GM18505 (cell line): ENCODE data around the gene RPS6KC1.
"Not testable (repeated sequence)": the region's sequence is repeated elsewhere in the genome, so short reads cannot be mapped to it uniquely, and the experiment has no call there.

Experiments
- ATAC-seq: cut with Tn5 transposase; IDR thresholded peaks from one replicate; pipeline ENCODE4 v1.9.1; 2021; ENCODE audit not compliant: unreplicated experiment
- POLR2A ChIP-seq: IDR thresholded peaks from 4 replicates; pipeline ENCODE4 v1.6.1; 2011; ENCODE audit warnings: borderline replicate concordance; ENCODE audit not compliant: insufficient read depth, insufficient read length; ENCODE audit errors: extremely low read depth

Gene RPS6KC1

GRCh38 chr1:213275293-213275692, 224.3 kb downstream of the RPS6KC1 start:
- no peak for ATAC-seq
- TF ChIP-seq POLR2A: no peak

DNA sequence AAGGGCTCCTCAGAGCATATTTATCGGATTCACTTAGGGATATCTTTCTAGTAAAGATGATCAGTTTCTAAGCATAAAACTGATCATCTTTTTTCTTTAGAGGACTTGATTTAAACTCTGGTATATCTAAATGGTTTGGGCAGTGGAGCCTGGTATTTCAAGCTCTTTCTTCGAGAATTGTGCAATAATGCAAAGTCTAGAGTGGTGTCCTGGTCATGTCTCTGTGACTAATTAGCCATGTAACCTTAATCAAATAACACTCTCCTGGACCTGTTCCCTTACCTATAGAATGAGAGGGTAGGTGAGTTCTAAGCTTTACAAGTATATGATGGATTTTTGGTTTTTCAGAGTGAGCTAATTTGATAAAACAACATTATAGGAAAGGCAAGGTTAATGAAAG, 225.2 kb downstream of the RPS6KC1 start:
- TF ChIP-seq POLR2A: no peak
- no peak for ATAC-seq

DNA sequence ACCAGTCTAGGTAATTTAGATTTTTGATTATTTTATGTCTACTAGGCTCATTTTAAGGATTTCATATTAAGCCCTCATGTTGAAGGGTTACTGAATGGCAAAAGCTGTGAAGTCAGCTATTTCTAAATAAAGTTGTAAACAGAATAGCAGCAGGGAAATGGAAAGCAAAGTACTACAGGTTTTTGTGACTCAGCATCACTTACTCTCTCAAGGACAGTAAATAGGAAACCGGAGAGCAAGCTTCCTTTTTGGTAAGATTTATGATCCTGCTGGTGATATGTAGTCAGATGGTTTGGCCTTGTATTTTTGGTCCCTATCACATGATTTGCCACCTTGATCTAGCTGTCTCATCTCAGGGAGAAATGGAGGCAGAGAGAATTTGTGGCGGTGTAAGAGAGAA, 226.0 kb downstream of the RPS6KC1 start:
- no peak for TF ChIP-seq POLR2A
- no peak for ATAC-seq

GRCh38 chr1:213279410-213279809, 228.4 kb downstream of the RPS6KC1 start:
- ATAC-seq: no peak
- TF ChIP-seq POLR2A: no peak

DNA sequence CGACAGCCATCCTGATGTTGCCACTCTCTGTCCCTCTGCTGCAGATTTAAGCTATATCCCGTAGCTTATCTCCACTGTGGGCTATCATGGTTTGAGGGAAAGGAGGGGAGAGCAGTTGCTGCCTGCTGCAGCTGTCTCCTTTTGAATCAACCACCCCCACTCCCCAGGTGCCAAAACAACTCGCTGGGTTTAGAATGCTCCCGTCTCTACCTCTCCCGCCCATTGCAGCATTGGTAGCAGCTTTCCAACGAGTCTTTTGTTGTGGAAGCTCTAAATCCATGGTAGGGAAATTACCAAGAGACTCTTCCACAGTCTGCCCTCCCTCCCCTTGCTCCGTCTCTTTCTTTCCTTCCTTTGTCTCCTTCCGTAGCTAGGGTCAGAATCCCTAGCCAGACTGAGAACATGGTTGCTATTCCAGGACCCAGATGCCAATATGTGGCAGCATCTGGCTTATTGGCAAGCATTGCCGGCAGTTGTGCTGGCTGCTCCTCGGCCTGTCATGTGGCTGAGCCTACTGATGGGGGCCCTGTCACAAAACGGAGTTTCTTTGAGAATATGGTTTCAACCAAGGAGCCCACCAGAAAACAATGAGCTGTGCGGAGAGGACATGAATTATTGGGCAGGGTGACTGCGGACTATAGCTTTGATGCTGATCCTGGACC, 230.7 kb downstream of the RPS6KC1 start:
- TF ChIP-seq POLR2A: no peak
- no peak for ATAC-seq

- no peak for TF ChIP-seq POLR2A
- no peak for ATAC-seq
These were observed 233.6 kb downstream of the RPS6KC1 start for GRCh38 chr1:213284626-213285025.

GRCh38 chr1:213286235-213286634, 235.2 kb downstream of the RPS6KC1 start:
- ATAC-seq: no peak
- no peak for TF ChIP-seq POLR2A

DNA sequence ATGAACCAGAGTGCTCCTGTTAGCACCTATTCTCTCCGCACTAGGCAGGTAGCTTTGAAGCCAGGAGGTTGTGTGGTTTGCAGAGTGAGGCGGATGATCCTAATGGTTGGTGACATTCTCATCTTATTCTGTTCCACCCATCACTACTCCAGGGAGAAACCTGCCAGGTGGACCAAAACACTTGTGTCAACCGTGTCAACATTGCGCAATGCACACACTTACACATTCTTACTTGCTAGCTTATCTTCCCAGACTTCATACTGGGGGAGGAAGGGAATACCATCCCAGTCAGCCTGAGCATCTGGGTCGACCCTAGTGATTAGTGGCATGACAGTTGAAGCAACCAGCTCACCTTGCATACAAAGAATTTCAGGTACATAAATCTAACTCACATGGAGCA, 236.9 kb downstream of the RPS6KC1 start:
- no peak for TF ChIP-seq POLR2A
- no peak for ATAC-seq

DNA sequence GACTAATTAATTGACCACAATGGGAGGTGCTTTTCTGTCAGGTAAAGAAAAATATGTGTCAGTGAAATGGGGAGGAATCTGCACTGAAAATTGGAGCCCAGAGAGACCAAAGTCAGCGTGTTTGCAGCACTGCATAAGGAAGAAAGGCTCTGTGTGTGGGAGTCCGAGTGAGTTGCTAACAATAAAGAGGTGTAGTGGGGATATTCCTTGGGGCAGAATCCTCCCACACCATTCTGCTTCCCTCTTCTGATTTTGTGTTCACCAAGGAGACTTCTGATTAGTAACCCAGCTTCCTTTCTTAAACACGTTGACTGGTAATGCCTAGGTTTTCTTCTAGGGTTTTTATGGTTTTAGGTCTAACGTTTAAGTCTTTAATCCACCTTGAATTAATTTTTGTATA, 240.5 kb downstream of the RPS6KC1 start:
- no peak for ATAC-seq
- TF ChIP-seq POLR2A: no peak

DNA sequence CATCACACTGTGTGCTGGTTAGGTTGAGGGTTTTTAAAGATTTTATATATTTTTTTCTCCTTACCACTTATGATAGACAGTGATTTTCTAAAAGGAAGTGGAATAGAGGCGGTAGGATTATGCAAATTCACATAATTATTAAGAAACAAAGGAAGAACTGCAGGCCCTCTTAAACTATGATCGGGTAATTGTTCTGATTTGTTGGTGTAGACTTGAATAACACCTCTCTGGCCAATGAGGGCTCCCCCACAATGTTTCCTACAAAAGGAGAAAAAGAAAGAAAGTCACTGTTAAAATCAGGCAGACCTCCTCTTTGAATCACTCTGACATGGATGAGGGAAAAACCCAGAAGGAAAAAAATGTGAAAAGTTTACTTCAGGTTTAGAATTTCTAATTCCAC, 241.6 kb downstream of the RPS6KC1 start:
- ATAC-seq: no peak
- TF ChIP-seq POLR2A: no peak

GRCh38 chr1:213295860-213296259, 244.8 kb downstream of the RPS6KC1 start:
- no peak for ATAC-seq
- no peak for TF ChIP-seq POLR2A

DNA sequence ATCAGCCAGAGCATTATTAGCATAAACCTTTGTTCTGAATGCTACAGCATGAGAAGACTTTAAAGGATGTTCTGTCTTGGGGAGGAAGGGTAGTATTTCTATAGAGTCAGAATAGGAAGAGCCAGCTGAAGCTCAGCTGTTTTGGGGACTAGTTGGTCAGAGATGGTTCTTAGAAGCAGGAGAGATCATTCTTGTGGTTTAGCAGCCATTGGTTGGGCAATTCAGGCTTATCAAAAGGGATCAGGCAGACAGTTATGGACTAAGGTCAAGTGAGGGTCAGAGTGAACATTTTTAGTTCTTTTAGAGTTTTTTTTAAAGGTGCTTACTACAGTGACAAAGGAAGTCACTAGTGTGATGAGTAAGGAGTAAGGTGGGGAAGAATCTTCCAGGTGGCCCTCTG, 245.5 kb downstream of the RPS6KC1 start:
- no peak for ATAC-seq
- no peak for TF ChIP-seq POLR2A

DNA sequence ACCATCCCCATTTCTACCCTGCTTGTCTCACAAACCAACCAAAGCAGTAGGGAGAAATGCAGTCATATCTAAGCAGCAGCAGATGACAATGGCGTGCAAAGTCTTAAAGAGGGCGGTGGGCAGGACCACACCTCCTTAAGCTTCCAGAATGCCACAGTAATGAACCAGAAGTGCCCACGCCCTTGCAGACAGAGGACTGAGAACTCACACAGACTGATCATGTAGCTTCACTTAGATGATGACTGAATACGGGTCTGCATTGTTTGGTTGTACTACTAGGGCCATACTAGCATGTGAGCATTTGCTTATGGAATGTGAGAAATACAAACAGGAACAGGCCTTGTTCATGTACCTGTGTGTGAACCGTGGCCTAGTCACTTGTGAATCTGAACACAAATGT, 246.0 kb downstream of the RPS6KC1 start:
- no peak for ATAC-seq
- TF ChIP-seq POLR2A: no peak

GRCh38 chr1:213300433-213300832, 249.4 kb downstream of the RPS6KC1 start:
- no peak for TF ChIP-seq POLR2A
- ATAC-seq: no peak

DNA sequence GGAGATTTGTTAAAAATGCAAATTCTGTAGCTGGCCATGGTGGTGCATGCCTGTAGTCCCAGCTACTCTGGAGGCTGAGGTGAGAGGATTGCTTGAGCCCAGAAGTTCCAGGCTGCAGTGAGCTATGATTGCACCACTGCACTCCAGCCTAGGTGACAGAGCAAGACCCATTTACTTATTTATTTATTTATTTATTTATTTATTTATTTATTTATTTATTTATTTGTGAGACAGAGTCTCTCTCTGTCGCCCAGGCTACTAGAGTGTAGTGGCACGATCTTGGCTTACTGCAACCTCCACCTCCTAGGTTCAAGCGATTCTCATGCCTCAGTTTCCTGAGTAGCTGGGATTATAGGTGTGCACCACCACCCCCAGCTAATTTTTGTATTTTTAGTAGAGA, 250.5 kb downstream of the RPS6KC1 start:
- not testable (repeated sequence) for ATAC-seq

- ATAC-seq: no peak
- TF ChIP-seq POLR2A: no peak
These were observed 252.2 kb downstream of the RPS6KC1 start for GRCh38 chr1:213303286-213303685.

DNA sequence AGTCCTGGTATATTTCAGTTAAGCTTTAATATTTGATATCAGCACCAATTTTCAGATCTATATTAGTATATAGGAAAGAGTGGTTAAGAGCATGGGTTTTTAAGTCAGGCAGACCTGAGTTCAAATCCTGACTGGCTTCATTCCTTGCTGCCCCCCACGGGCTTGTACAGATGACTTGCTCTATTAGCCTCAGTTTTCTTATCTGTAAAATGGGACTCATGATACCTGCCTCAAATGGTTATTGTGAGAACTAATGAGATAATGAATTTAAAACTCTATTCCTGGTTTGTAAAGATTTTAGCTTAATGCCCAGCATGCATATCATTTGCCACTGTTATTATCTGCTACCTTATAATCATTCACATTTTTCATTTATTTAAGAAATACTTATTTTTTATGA, 264.5 kb downstream of the RPS6KC1 start:
- TF ChIP-seq POLR2A: no peak
- ATAC-seq: no peak

DNA sequence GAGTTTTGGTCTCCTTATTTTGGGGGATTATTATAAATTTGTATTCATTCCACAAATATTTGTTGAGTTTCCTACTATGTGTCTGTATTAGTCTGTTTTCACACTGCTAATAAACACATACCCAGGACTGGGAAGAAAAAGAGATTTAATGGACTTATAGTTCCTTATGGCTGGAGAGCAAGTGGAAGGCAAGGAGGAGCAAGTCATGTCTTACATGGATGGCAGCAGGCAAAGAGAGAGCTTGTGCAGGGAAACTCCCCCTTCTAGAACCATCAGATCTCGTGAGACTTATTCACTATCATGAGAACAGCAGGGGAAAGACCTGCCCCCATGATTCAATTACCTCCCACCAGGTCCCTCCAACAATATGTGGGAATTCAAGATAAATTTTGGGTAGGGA, 267.4 kb downstream of the RPS6KC1 start:
- not testable (repeated sequence) for ATAC-seq
